Kidney (tissue), 14 donors: ENCODE data around the gene NR5A1. TPM values are rescaled to one million over a fixed set of nuclear protein-coding genes. Genes with fewer than 3 reads are reported as not detected.

ENCODE experiments used
- DNase-seq, 5 donors: peaks; one replicate each; pipeline ENCODE4 v3.0.0-alpha.2; 2013 to 2020
- FAIRE-seq: peaks from 2 replicates; lab custom pipeline; 2012; peaks lifted over from hg19 to GRCh38; lab: Jason Lieb, UNC
- H3K27ac ChIP-seq, 2 donors: one replicate each; pipeline ENCODE4 v1.7.0; 2013; ENCODE audit warnings: low read depth in 2 of 2, low read length in 2 of 2, inconsistent platforms in 1 of 2
- H3K27me3 ChIP-seq: one replicate; pipeline ENCODE4 v1.7.1; 2013; ENCODE audit warnings: low read length, inconsistent platforms; ENCODE audit not compliant: control insufficient read depth, insufficient read depth
- H3K36me3 ChIP-seq, 3 donors: one replicate each; pipeline versions ENCODE4 v1.7.0 to v1.7.1; 2013; ENCODE audit warnings: low read length in 3 of 3, control low read depth in 1 of 3, inconsistent platforms in 1 of 3; ENCODE audit not compliant: insufficient read depth in 3 of 3, control insufficient read depth in 2 of 3
- H3K4me1 ChIP-seq, 3 donors: one replicate each; pipeline versions ENCODE4 v1.7.0 to v1.7.1; 2013; ENCODE audit warnings: low read length in 3 of 3, inconsistent platforms in 1 of 3, low read depth in 1 of 3; ENCODE audit not compliant: control insufficient read depth in 2 of 3, insufficient read depth in 2 of 3
- H3K4me3 ChIP-seq, 3 donors: one replicate each; pipeline versions ENCODE4 v1.7.0 to v1.8.1; 2013; ENCODE audit warnings: low read length in 3 of 3, control low read depth in 1 of 3, inconsistent platforms in 1 of 3
- H3K9ac ChIP-seq, 3 donors: one replicate each; pipeline versions ENCODE4 v1.7.0 to v1.7.1; 2013; ENCODE audit warnings: low read length in 3 of 3, control low read depth in 1 of 3, inconsistent platforms in 1 of 3
- H3K9me3 ChIP-seq, 3 donors: one replicate each; pipeline versions ENCODE4 v1.7.0 to v1.7.1; 2013; ENCODE audit warnings: low read length in 3 of 3, control low read depth in 1 of 3, inconsistent platforms in 1 of 3; ENCODE audit not compliant: control insufficient read depth in 2 of 3, insufficient read depth in 1 of 3
- intact Hi-C: fragments of 100-400 bp; cut with DNase I; formaldehyde crosslinking; loops from one replicate; pipeline ENCODE4 v1.11.1; 2022
- polyA plus RNA-seq: library from polyadenylated mRNA; stranded (reverse); fragments of 350-450 nt; fragmentation: Illumina TruSeq; extraction: RNeasy Lipid Tissue Mini Kit (QIAGEN cat#74804); gene quantifications from one replicate; pipeline ENCODE4 v1.2.3, GENCODE V29; 2014; ENCODE audit warnings: low read depth, low replicate concordance; ENCODE audit not compliant: insufficient read depth
- total RNA-seq: library from RNA; stranded (reverse); fragmentation: NEBNext Ultra II Directional; extraction: Animal tissue kit (Norgen Biotek cat#: 25700); gene quantifications from one replicate; pipeline ENCODE4 v1.2.1, GENCODE V29; 2021
- TF ChIP-seq, protein P1 (sequence below): IDR thresholded peaks from 3 replicates; pipeline ENCODE4 v1.5.1; 2012; ENCODE audit warnings: mild to moderate bottlenecking, moderate library complexity, borderline replicate concordance; ENCODE audit not compliant: insufficient read depth; ENCODE audit errors: extremely low read depth
- donor health status: control.
- donor health status: control.
- donor health status: control.
- donor health status: control.
- donor health status: control.
- donor health status: DM: yes; HTN: yes; CAD: no.
- donor health status: Normal renal cell carcinoma (clear cell type).

NR5A1 gene
- total and polyA plus RNA-seq, 2 donors from 2014 or later = not detected

- no peak overlapping the region for H3K4me3 ChIP-seq
- H3K4me1 ChIP-seq = no peaks in the 10 kb centered on the region
- TF ChIP-seq, protein P1, sequence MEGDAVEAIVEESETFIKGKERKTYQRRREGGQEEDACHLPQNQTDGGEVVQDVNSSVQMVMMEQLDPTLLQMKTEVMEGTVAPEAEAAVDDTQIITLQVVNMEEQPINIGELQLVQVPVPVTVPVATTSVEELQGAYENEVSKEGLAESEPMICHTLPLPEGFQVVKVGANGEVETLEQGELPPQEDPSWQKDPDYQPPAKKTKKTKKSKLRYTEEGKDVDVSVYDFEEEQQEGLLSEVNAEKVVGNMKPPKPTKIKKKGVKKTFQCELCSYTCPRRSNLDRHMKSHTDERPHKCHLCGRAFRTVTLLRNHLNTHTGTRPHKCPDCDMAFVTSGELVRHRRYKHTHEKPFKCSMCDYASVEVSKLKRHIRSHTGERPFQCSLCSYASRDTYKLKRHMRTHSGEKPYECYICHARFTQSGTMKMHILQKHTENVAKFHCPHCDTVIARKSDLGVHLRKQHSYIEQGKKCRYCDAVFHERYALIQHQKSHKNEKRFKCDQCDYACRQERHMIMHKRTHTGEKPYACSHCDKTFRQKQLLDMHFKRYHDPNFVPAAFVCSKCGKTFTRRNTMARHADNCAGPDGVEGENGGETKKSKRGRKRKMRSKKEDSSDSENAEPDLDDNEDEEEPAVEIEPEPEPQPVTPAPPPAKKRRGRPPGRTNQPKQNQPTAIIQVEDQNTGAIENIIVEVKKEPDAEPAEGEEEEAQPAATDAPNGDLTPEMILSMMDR = no peak
Measured at GRCh38 chr9:124495126-124496074, 11.8 kb downstream of the NR5A1 start.

GRCh38 chr9:124493794-124494479, 13.3 kb downstream of the NR5A1 start:
- H3K4me3 ChIP-seq = no peak overlapping the region
- no peak overlapping the region for H3K9ac ChIP-seq
- TF ChIP-seq, protein P1 = no peak
- DNase-seq (no peak), FAIRE-seq (no peak)
- H3K4me1 ChIP-seq = no peaks in the 10 kb centered on the region
- peaks cover 2% of the 10 kb centered on the region for H3K27me3 ChIP-seq
- no peaks in the 10 kb centered on the region for H3K9me3 ChIP-seq
- no peaks in the 10 kb centered on the region for H3K36me3 ChIP-seq
- H3K27ac ChIP-seq = no peak overlapping the region
- intact Hi-C loops = no loop called here

More at GRCh38 chr9:124495126-124496074, 11.8 kb downstream of the NR5A1 start:
- no peak for DNase-seq
- H3K9me3 ChIP-seq = no peaks in the 10 kb centered on the region
- no peak overlapping the region for H3K27ac ChIP-seq
- intact Hi-C loops = no loop called here
- H3K36me3 ChIP-seq = no peaks in the 10 kb centered on the region
- peaks cover 2% of the 10 kb centered on the region for H3K27me3 ChIP-seq
- FAIRE-seq = no peak
- no peak overlapping the region for H3K9ac ChIP-seq

DNA sequence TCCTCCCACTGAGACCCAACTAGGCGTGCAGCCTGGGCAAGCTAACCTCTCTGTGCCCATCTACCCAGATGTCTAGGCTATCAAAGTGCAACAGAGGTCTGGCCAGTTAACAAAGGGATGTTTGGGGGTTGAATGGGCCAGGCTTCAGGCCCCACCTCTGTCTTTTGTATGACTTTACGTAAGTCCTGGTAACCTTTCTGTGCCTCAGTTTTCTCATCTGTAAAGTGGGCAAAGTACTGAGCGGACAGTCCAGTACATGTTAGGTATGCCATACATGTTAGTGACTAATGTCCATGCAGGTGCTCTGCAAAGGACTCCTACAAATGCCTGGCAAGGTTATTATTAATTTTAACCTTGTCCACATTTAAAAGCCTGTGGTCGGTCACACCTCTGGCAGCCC, 14.0 kb downstream of the NR5A1 start:
- H3K9me3 ChIP-seq = no peaks in the 10 kb centered on the region
- DNase-seq (no peak), FAIRE-seq (no peak)
- no peak overlapping the region for H3K9ac ChIP-seq
- peaks cover 5% of the 10 kb centered on the region for H3K27me3 ChIP-seq
- H3K36me3 ChIP-seq = no peaks in the 10 kb centered on the region
- H3K27ac ChIP-seq = no peak overlapping the region
- TF ChIP-seq, protein P1 = no peak
- no peak overlapping the region for H3K4me3 ChIP-seq
- intact Hi-C loops = no loop called here
- no peaks in the 10 kb centered on the region for H3K4me1 ChIP-seq
